ENCODE measurements around the gene RBM28.
"Not testable (repeated sequence)": the region's sequence is repeated elsewhere in the genome, so short reads cannot be mapped to it uniquely, and the experiment has no call there.

RBM28 gene

DNA sequence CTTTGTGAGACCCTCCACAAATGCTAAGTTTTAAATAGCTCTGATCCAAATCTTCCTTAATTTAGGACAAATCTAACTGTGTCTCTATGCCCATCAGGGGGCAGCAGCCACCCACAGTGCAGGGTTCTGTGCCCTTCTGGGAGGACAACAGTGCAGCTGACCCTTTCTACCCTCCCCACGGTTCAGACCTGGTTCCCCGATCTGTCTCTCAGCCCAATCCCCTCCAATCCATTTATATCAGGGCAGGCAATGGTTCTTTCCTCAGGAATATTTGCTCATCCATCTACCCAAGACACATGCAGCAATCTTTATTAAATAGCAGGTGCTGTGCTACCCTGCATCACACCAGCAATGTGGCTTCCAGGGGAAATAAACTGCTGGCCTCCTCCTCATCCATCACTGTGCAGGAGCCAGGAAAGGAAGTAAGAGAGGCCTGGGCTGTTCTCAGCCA lies 4.0 kb upstream of the RBM28 start:
- peak; percentile 48 for DNase-seq

DNA sequence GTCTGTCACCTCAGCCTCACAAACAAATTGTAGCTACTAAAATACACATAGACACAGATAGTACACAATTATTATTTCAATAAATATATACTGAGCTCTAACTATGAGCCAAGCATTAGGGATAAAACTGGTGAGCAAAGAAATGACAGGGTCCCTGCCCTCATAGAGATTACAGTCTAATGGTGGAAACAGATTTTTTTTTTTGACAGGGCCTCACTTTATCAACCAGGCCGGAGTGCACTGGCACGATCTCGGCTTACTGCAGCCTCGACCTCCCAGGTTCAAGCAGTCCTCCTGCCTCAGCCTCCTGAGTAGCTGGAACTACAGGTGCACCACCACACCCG lies 695 bp upstream of the RBM28 start:
- no peak for DNase-seq

DNA sequence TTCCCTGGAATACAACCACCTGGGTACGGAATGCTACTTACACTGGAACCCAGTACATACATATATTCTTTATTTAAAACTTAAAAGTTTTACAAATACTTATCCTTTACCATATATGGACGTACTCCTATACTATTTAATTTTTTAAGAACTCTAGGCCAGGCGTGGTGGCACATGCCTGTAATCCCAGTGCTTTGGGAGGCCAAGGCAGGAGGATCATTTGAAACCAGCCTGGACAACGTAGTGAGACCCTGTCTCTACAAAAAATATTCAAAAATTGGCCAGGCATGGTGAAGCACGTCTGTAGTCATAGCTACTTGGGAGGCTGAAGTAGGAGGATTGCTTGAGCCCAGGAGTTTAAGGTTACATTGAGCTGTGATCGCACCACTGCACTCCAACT lies 2.0 kb downstream of the RBM28 start:
- DNase-seq = no peak

DNA sequence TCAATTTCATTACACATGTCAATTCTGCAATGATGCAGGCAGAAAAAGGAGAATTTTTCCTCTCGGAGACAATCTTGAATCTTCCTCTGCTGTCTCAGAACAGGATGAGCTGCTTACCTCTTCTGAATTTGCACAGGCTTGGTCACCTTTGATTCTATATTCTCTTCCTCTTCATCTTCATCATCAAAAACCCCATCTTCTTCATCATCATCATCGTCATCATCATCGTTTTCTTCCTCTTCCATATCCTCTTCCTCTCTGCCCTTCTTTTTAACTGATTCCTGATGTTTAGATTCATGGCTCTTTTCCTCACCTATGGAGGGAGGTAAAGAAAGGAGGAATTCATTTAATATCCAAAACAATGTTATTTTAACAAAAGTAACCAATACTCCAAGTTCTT lies 8.0 kb downstream of the RBM28 start:
- DNase-seq = no peak

DNA sequence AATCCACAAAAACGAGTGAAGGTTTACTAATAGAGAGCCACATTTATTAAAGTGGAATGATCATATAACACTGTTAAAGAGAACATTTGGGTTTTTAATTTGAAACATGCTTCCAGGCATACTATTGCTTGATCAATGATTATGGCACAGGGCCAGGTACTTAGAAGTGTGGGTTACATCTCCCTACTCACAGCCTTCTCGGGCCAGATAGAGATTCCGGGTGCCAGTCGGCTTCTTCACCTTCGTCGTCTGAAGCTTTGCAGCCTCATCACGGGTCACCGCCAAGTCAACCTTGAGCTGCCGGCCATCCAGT lies 19.4 kb downstream of the RBM28 start:
- no peak for DNase-seq

DNA sequence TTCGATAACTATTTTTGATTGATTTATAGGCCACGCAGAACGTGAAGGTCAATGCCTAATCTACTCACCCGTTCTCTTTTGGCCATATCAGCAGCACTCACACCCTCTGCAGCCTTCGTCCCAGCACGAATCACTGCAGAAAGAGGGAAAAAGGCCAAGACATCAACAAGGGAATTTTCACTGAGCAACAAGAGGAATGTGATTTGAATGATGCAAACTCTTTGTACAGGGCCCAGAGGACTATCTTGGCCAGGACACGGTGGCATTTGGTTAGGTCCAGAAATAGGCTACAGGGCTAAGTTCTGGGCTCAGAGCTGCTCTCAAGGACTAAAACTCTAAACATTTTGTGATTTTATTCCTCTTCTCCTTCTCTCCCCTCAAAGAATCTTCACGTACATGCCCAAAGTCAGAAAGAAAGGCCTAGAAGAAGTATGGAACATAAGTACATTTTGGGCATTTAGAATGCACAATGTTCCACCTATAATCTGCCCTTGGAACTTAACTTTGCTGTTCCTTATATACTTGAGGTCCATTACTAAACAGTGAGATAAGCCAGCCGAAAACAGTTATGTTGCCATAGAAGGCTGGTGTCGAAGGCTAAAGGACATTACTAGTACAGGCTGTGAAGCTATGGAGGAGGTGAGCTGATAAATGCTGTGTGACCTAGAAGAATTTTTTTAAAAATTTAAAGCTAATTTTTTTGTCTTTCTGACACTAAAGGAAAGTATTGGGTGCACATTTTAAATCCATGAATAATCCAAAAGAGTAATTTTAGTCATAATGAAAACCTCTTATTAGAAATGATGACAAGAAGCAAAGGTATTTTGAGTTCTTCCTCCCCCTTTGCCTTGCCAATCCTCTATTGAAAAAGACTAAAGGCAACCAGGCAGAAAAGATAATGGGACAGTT lies 20.0 kb downstream of the RBM28 start:
- peak; percentile 60 for DNase-seq

DNA sequence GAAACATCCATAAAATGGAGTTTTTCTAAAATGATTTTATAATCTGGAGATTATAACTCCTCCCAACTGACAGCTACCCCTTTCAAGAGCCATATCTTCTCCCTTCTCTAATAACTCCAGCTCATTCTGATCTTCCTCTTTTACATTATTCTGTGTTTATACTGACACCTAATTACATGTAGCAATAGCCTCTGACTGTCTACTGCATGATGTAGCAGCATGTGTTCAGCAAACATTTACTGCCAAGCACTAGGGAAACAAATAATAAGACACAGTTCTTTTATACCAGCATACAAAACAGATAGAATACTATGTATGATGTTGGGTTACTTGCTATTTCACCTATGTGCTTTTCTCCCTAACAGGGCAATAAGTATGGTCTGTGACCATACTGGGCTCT lies 20.7 kb downstream of the RBM28 start:
- DNase-seq = no peak

DNA sequence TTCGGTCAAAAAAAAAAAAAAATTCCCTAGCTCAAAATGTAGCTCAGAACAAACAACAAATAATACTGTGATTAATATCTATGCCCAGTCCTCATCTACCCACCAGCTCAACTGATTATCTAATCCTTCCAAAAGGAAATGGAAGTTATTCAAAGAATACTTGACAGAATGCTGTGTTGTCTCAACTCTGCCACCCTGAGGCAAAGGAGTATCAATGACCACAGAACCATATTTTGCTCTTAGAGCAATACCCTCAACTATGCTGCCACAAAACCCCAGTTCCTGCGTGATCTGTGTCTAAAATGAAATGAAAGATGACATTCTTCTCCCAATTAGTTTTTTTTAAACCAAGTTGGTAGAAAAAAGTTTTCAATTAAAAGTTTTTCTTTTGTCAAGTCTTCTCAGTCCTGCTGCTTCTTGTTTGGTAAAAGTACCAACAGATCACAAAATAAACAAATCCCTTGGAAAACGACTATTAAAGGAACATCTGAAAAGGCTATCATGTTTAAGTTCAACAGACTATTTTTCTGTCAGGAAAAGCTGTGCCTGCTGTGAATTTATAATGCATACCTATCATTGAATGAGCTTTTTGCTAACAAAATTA lies 21.6 kb downstream of the RBM28 start:
- DNase-seq = peak; percentile 59

DNA sequence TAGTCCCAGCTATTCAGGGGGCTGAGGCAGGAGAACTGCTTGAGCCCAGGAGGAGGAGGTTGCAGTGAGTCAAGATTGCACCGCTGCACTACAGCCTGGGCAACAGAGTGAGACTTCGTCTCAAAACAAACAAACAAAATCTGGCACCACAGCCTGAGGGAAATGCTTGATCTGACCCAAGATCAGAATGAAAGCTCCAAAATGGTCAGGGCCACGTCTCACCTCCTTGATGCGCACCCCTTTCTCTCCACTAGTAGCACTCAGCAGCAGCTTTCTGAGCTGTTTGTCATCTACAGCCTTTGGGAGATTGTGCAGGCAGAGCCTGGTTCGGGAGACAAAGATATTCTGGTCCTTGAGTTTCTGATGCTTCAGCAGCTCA lies 22.7 kb downstream of the RBM28 start:
- DNase-seq = no peak

DNA sequence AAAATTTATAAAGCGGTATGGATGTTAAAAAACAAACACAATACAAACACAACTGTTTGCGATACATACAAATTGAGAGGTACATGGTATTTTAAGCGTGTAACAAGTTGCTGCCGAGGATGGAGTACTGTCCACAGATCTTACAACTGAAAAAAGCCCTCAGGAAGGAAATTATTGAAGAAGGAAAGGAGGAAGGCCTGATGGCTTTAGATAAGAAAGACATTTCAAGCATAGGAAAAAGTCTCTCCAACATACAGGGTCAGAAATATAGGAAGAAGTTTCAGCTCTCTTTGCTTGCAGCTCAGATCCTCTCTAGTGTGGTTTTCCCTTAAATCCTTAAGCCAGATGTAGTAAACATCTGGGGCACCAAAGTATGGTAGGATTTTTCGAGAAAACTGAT lies 25.0 kb downstream of the RBM28 start:
- no peak for DNase-seq

DNA sequence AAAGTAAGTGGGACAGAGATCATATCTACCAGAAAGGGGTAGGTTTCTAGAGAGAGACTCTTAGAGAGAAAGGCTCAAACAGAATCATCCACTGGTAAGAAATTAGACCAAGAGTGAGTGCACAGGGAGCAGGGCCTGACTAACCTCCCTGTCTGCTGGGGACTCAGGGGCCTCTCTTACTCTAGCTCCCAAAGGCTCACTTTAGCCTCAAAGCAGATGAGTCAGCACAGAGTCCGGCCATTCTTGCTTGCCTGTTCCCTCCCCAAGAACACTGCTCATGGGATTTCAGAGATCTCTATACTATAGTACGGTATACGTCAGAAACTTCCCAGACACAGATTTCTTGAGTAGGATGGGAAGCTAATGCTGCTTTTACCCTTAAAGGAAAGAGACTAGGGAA lies 32.7 kb downstream of the RBM28 start:
- DNase-seq = peak; percentile 51

DNA sequence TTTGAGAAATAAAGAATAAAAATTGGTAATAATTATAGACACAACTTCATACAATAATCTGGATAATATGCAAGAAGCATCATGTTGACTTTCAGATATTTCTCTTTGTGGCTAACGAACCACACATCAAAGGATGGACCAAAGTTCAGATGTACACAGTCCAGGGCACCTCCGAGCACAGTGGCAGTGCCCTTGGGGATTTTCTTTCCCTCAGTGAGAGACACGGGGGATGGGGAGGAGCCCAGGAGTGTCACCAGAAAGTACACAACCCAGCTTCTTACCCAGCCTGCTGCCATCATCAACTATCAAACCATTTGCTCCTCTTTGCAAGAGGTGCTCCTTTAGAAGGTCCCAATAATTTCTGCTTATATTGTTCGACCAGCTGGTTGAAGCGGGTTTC lies 33.2 kb downstream of the RBM28 start:
- DNase-seq = no peak

DNA sequence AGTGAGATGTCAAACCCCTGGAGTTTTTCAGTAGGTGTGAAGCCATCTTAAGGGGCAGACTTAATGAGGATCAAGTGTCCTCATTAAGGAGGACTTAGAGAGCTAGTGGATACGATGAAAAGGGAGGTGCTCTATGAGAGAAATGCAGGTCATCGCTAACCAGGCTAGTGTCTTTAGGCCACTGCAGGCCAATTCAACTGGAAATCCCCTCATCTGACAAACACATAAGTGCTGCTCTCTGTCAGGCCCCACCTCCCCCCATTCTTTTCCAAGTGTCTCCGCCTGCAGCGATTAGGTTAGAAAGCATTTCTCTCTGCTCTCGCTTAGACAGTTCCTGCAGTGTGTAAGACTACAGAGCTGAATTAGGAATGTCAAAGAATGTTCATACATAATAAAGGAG lies 33.7 kb downstream of the RBM28 start:
- DNase-seq = no peak

DNA sequence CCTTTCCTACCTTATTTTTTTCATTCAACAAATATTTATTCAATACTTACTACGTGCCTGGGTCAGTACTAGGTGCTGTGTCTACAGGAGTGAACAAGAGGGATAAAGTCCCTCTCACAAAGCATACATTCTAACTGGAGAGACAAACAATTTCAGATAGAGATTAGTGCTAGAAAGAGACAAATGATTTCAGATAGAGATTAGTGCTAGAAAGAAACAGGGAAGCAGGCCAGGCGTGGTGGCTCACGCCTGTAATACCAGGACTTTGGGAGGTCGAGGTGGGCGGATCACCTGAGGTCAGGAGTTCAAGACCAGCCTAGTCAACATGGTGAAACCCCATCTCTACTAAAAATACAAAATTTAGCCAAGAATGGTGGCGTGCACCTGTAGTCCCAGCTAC lies 34.6 kb downstream of the RBM28 start:
- DNase-seq = no peak

DNA sequence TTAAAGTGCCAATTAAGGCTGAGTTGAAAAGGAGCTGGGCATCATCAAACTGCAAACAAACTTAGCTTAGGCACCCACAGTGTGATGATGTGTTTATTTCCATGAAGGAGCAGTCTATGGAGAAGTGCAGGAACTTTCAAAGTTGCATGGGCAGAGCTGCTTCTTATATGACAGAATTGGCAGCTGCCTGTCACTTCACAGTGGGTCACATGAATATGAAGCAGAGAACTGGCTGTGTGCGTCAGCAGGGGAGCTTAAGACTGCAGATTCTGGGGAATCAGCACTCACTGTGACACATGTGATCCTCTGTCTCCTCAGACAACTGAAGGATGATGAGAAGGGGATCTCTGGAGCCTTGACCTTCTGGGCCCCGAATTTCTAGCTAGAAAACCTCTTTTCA lies 36.6 kb downstream of the RBM28 start:
- DNase-seq = no peak

DNA sequence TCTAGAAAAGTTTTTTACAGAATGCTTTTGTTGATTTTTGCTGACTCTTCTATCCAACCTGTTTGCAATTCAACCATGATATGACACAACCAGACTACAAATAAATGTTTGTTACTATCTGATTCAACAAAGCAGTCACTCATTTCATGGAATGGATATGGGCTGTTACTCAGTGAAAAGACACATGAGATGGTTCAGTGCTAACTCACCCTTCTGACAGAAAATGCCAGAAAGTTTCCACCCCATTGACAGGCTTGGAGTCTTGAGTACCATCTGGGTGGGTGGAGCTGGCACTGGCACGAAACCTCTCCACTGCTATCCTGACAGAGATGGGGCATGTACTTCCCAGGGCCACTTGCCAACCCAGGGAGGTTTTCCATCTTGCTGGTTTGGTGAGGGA lies 39.5 kb downstream of the RBM28 start:
- no peak for DNase-seq

DNA sequence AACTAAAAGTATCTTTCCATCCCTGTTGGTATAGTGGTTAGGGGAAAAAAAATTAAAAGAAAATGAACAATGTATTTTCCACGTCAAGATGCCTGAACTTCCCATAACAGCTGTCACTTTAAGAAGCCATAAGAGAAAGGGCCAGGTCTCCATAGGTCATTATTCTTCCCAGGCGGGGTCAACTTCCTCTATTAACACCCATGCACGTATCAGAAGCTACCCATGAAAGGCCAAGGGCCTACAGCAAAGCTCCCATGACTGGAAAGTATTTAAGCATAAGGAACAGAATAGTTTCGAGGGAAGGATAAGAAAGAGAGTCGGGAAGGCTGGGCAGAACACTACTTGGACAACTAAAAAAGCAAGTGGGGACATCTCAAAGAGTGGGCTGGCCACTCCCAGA lies 40.1 kb downstream of the RBM28 start:
- DNase-seq = no peak

DNA sequence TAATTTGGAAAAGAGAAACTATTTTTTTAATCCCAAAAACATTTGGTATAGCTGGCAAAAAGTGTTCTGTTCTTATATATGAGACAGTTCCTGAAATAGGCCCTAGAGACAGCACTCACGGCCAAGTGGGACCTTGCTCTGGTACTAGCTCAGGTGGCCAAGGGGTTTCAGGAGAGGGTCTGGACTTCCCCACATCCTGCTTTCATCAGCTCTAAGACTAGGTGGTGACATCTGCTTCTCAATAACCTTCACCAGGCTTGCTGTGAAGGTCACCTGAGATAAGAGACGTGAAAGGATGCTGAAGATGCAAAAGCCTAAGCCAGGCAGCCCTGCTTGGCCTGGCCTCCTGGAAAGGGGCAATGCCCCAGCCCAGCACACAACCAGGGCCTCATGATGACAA lies 40.6 kb downstream of the RBM28 start:
- no peak for DNase-seq

DNA sequence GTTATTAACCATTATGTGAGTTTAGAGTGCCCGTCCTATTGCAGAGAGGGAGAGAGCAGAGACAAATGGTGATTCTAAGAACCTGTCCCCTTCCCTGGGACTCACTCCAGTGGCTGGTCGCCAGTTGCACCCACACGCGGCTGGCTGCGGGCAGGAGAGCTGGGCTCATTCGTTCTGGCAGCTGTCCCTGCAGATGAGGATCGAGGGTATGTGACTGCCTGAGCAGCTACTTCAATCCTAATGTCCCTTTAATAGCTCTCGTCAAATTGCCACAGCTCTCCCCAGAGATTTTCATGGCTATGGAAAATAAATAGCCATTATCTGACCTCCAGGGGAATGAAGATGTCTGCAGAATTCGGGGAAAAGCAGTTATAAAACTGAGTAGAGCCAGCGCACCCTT lies 41.6 kb downstream of the RBM28 start:
- no peak for DNase-seq

DNA sequence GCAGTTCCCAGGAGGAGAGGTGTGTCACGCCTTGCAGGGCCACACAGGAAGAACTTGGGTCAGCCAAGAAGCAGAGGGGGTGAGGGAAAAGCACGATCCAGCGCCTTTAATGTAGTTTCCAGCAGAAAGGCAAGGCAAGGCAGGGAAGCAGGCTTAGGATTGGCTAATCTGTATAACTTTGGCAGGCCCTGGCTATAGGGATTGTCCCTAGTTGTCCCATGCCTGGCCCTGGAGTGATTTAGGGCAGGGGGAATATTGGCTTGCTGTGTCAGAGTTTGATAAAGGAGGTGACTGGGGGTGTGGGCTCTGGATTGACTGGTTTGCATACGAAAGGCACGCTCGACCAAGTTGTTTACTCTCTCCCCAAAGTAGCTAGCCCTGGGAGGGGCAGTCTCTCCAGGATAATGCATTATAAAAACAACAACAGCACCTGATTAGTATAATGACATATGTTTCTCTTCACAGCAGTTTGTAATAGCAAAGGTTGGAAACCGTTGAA lies 44.5 kb downstream of the RBM28 start:
- no peak for DNase-seq

DNA sequence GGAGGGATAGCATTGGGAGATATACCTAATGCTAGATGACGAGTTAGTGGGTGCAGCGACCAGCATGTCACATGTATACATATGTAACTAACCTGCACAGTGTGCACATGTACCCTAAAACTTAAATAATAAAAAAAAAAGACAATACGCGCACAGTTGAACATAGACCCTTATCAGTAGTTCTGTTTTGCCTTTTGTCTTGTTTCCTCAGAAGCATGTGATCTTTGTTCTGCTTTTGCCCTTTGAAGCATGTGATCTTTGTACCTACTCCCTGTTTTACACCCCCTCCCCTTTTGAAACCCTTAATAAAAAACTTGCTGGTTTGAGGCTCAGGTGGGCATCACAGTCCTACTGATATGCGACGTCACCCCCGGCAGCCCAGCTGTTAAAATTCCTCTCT lies 45.7 kb downstream of the RBM28 start:
- not testable (repeated sequence) for DNase-seq

DNA sequence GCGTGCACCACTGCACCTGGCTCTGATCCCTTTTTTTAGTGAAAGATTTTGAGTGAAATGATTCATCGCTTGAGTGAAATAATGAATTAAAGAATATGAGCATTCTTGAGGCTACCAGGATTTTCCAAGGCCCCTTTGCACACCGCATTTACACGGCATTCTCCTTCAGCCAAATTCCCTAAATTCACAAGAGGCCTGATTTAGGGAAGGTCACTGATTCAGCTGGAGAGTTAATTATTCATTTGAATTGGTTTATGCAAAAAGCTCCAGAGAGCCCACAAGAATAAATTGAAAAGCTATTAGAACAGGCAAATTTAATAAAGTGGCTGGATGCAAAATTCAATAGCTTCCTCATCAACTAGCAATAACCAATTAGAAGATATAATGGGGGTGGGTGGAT lies 56.2 kb downstream of the RBM28 start:
- peak; percentile 7 for DNase-seq

DNA sequence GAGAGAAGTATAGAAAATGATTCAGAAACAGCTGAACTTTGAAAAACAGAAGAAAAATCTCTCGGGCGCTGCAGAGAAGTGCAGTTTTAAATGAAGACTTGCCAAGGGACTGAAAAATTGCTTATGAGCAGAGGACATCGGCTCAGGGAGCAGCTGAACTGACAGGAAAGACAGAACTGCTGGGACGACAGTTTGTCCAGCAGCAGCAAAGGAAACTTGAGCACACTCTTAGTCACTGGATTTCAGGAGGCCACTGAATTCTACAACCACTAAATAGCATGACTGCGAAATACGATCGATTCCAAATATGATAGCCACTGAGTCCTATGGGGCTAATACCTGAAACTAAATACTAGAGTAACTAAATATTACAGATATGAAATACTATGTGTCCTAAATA lies 59.6 kb downstream of the RBM28 start:
- DNase-seq = no peak

DNA sequence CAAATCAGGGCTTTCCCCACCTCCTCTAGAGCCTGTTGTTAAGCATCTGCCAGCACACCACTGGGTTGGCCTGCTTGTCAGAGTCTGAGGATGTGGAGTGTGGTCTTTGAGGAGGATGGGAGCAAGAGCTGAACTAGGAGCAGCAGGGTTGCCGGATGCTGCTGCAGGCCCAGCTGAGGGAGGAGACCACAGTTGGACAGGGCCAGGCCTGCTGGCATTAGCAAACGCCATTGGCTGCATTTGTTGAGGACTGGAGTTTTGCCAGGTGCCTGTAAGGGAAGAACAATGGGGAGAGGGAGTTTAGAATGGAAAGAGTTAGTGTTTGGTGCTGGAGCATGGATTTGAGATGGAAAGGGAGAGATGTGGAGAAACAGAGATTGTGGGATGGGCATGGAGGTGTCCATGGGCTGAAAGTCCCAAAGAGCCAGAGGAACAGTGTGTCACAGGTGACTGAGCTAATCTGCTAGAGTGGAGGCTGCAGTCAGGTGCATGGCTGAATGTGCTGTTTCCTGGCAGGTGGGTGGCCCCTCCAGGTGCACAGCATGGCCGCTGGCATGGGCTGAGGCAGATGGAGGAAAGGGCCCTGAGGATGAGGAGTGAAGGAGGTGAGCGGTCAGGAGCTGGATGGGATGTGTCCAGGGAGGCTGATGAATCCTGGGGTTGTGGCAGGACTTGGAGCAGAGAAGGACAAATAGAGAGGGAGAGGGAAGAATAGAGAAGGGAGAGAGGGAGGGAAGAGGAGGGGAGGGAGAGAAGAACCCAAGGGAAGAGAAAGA lies 61.9 kb downstream of the RBM28 start:
- no peak for DNase-seq
